AG20443 (cell line): ENCODE results near the gene SLC35G6.
"Not testable (repeated sequence)": the region's sequence is repeated elsewhere in the genome, so short reads cannot be mapped to it uniquely, and the experiment has no call there.

Experiments used
- DNase-seq: peaks from one replicate; pipeline ENCODE4 v3.0.0; 2012; ENCODE audit warnings: low spot score, mixed read lengths

SLC35G6 gene

GRCh38 chr17:7481275-7481674, at the start of gene SLC35G6:
TSS of gene SLC35G6 (plus strand) at chr17:7481446. CDS start at chr17:7481517, 71 bp downstream.
- not testable (repeated sequence) for DNase-seq

DNA sequence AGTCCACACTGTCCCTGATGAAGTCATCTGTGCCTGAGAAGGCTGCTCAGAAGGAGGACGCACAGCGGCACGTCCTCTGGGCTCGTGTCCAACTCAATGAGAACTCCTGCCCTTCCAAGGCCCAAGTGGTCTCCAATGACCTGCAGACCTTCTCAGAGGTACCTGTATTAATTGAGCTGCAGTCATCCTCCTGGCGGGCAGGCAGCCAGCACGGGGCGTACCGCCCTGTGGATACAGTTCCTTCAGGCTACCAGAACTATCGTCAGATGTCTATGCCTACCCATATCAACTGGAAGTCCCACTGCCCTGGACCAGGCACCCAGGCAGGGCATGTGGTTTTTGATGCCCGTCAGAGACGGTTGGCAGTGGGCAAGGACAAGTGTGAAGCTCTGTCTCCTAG, 49.0 kb upstream of the SLC35G6 start:
- DNase-seq = no peak

GRCh38 chr17:7435676-7436555, 45.3 kb upstream of the SLC35G6 start:
- DNase-seq = no peak

- DNase-seq = peak; percentile 91
Observed at GRCh38 chr17:7436556-7437368, 44.5 kb upstream of the SLC35G6 start.

GRCh38 chr17:7437369-7437863, 43.8 kb upstream of the SLC35G6 start:
- DNase-seq = no peak

- peak; percentile 45 for DNase-seq
Observed at GRCh38 chr17:7437950-7438614, 43.2 kb upstream of the SLC35G6 start.

- DNase-seq = no peak
Observed at GRCh38 chr17:7438656-7439460, 42.4 kb upstream of the SLC35G6 start.

DNA sequence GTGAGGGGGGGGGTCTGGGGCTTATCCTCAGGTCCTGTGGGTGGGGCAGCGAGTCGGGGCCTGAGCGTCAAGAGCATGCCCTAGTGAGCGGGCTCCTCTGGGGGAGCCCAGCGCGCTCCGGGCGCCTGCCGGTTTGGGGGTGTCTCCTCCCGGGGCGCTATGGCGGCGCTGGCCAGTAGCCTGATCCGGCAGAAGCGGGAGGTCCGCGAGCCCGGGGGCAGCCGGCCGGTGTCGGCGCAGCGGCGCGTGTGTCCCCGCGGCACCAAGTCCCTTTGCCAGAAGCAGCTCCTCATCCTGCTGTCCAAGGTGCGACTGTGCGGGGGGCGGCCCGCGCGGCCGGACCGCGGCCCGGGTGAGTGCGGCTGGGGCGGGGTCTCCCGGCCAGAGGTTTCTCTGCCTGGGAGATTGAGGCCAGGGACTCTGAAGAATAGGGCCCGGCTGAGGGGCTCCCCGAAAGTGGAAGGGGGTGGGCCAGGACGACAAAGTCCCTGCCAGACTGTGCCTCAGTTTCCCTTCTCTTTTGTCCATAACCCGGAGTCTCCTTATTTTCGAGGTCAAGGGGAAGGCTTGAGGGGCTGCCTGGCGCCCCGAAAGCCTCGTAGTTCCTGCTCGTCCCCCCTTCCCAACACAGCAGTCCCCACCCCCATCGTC, 41.7 kb upstream of the SLC35G6 start, which contains the start of gene FGF11:
Gene FGF11, plus strand, starts transcription at position 51 of the 651 bp plus-strand sequence. Its CDS starts 109 bp downstream, at position 160.
- DNase-seq = no peak

DNA sequence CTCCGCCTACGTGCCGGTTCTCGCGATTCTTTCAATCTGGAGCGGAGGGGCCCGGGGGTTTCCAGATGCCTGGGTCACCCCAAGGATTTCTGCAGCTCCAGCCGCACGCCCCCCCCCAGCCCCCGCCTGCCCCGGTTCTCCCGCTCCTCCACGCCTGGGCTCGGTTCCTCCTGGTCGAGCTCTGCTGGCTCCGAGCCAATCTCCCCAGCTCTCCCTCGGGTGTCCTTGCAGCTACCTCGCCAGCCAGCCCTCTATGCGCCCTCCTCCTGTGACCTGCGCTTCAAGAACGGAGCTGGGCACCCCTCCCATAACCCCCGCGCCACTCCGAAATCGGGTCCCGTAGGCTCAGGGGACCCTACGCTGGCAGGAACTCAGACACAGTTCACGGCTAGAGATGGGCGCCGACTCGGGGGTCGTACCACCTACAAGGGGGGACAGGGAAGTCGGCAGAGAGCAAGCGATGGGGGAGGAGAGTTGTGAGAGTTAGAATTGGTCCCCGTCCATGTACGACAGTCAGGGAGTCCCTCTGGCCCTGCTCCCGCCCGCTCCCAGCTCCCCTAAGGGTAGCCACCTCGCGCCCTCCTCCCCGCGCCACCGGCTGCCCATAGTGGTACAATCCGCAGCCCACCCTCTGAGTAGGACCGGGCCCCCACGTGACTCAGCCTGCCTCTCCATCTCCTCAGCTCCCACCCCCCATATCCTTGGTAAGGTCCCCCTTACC, 41.0 kb upstream of the SLC35G6 start:
- no peak for DNase-seq

GRCh38 chr17:7440834-7441195, 40.4 kb upstream of the SLC35G6 start:
- DNase-seq = no peak

DNA sequence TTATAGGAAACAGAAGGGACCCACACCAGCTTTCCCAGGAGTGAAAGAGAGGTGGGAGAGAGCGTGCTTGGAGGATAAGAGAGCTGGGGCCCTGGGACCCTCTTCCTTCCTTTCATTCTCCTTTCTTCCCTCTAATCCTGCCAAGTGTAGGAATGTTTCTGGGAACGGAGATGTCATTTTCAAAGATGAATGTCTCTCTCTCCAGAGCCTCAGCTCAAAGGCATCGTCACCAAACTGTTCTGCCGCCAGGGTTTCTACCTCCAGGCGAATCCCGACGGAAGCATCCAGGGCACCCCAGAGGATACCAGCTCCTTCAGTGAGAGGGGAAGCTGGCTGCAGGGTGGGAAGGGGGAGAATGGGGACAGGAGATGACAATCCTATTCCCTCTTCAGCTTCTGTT, 40.0 kb upstream of the SLC35G6 start:
- DNase-seq = no peak

DNA sequence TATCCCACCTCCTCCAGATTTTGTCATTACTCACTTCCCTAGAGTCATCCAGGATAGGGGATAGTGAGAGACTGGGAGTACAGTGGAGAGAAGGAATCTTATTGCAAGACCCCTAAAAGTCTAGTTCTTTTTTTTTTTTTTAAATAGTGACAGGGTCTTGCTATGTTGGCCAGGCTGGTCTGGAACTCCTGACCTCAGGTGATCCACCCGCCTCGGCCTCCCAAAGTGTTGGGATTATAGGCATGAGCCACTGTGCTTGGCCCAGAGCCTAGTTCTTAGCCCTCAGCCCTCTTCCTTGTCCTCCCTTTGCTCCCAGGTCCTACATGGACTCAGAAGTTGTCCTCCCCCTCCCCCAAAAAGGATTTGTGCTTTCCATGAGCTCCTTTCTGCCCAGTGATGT, 39.1 kb upstream of the SLC35G6 start:
- DNase-seq = no peak

DNA sequence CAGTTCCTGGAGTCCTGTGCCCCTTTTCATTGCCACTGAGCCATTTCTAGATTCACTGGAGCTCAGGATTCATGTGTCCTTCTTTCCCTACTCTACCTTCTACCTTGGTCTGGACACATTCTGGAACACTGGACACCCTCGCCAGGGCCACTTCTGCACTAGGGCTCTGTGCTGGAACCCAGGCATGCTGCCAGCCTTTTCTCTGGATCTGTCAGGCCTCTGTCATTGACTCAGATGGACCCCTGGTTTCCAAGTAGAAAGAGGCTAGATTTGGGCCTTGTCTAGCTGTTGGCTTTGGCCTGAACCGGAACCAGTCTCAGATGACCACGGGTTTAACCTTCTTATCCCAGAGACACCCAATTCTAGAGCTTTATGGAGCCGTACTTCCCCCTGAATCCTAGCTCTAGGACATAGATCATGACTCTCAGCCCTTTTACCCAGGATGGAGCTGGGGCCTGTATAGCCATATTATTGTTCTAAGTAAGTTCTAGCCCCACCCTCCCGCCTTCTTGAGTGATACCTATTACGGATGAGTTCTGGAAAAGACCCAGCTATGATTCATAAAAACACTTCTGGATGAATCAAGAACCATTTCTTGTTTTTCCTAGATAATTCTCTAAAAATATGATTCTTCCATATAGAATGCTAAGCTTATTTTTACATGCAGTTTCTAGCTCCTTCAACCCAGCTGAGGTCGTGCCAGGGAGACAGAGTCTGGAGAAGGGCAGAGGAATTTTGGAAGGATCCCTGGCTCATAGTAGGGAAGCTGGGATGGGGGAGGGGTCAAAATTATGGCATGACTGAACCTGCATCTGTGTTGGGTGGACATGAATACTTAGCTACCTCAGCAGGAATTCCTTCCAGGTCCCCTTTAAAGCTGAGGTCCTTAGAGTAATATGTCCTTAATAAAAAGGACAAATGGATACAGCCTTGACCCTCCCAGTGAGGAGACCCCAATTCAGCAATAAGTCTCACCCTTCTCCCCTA, 37.5 kb upstream of the SLC35G6 start:
- no peak for DNase-seq

GRCh38 chr17:7444682-7445618, 36.3 kb upstream of the SLC35G6 start, which contains the start of gene CHRNB1:
TSS of gene CHRNB1 (plus strand) at chr17:7445061. CDS start at chr17:7445128, 67 bp downstream.
- DNase-seq = peak; percentile 85

DNA sequence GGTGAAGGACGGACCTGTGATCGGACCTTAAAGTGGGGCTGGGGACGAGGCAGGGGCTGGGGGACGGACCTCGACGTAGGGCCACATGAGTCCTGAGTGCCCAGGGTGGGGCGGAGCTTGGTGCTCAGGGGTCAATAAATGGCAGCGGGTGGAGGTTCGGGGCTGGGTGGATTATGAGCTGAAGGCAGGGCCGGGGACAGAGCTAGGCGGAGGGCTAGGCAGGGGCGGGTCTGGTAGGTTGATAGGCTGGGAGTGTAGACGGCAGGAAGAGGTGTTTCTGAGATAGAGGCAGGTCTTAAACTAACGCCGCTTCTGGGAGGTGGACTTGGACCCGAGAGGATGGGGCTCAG, 35.7 kb upstream of the SLC35G6 start:
- no peak for DNase-seq

DNA sequence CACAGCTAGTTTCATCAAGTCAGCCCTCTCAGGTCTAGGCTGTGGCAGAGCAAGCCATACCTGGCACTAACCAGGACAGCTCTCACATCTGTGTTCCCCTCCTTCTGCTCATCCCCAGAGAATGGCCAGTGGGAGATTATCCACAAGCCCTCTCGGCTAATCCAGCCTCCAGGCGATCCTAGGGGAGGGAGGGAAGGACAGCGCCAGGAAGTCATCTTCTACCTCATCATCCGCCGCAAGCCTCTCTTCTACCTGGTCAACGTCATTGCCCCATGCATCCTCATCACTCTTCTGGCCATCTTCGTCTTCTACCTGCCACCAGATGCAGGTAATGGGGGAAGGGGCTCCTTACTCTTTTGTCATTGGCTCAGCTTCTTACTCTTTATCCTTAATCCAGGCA, 32.8 kb upstream of the SLC35G6 start:
- no peak for DNase-seq

DNA sequence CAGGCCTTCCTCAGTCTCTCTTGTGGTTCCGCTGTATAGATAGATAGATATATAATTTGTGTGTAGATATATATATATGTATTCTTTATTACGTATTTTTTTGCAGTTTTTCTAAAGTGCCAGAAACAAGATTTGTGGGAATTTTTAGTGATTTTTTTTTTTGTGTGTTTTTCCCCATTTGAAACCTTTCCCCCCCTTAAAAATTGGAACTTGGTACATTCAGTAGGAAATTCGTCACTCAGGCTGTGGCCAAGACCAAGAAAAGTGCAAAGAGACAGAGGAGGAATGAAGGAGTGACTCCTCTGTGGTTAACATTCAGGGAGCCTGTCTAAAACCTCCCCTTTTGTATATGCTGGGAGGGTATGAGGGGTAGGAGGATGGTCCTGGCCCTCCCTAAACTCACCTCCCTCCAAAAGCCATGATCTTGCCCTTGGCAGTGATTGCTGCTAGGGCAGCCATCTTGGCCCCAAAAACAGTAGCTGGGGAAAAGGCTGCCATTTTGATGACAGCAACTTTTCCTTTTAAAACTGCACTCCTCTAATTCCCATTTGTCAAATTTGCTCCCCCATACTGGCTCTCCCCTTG, 21.2 kb upstream of the SLC35G6 start:
- DNase-seq = no peak
